Endothelial cell of umbilical vein (primary cell): Measurements from ENCODE around the gene HACE1. TPM values are rescaled to one million over a fixed set of nuclear protein-coding genes. Genes with fewer than 3 reads are reported as not detected.

ENCODE experiments used
- BruUV-seq: library from RNA; stranded (reverse); fragments of 400-500 nt; replicated peaks from 2 replicates; lab custom pipeline; 2021; lab: Mats Ljungman, UMichigan
- CTCF ChIA-PET: fragments of 300-600, 350-600 bp; sonication (Branson Sonifier 250); formaldehyde crosslinking; loops from one replicate; lab custom pipeline; 2021; ENCODE audit warnings: antibody characterized with exemption, inconsistent platforms; lab: Charles Lee
- POLR2A ChIA-PET: fragments of 300-600, 350-600 bp; sonication (Branson Sonifier 250); formaldehyde crosslinking; loops from one replicate; lab custom pipeline; 2021; ENCODE audit warnings: antibody characterized with exemption, inconsistent platforms; lab: Charles Lee
- DNase-seq: peaks from one replicate; pipeline ENCODE4 v3.0.0-alpha.2; 2011; ENCODE audit warnings: low read depth, low spot score
- FAIRE-seq: peaks from 2 replicates; lab custom pipeline; 2011; peaks lifted over from hg19 to GRCh38; lab: Jason Lieb, UNC
- H2AFZ ChIP-seq: 2 replicates; pipeline ENCODE4 v1.6.0; 2012; ENCODE audit warnings: low read depth, low read length, control low read depth, inconsistent platforms
- H3K27ac ChIP-seq: 2 replicates; pipeline ENCODE4 v1.5.1; 2011; ENCODE audit warnings: low read depth, mild to moderate bottlenecking, control low read depth, low read length, moderate library complexity; ENCODE audit not compliant: insufficient read depth
- H3K27me3 ChIP-seq, 2 experiments: 2 replicates each; pipeline versions ENCODE4 v1.6.0 to v1.6.1; 2011; ENCODE audit warnings: low read length in 2 of 2, mixed read lengths in 1 of 2; ENCODE audit not compliant: control insufficient read depth in 2 of 2, insufficient read depth in 2 of 2
- H3K36me3 ChIP-seq, 2 experiments: 2 replicates in 1 of 2; 3 replicates in 1 of 2; pipeline ENCODE4 v1.5.1; 2011; ENCODE audit warnings: low read length in 2 of 2, mild to moderate bottlenecking in 1 of 2, moderate library complexity in 1 of 2; ENCODE audit not compliant: control insufficient read depth in 2 of 2, insufficient read depth in 2 of 2; ENCODE audit errors: extremely low read depth in 1 of 2
- H3K4me1 ChIP-seq: 3 replicates; pipeline ENCODE4 v1.5.1; 2011; ENCODE audit warnings: mild to moderate bottlenecking, low read length; ENCODE audit not compliant: control insufficient read depth, insufficient read depth; ENCODE audit errors: extremely low read depth
- H3K4me2 ChIP-seq: 2 replicates; pipeline ENCODE4 v1.6.1; 2011; ENCODE audit warnings: low read length, control low read depth, mixed read lengths; ENCODE audit not compliant: insufficient read depth
- H3K4me3 ChIP-seq, 3 experiments: fragments of 200-600 bp in 1 of 3; sonication (generic), shearing (Covaris generic) in 1 of 3; replicated peaks in 1 of 3; 2 replicates each; pipeline ENCODE4 v1.5.1; 2011 to 2016; ENCODE audit warnings: control low read depth in 3 of 3, low read length in 3 of 3, mild to moderate bottlenecking in 2 of 3, inconsistent platforms in 1 of 3, low read depth in 1 of 3, moderate library complexity in 1 of 3; ENCODE audit not compliant: insufficient read depth in 1 of 3
- H3K79me2 ChIP-seq: 2 replicates; pipeline ENCODE4 v1.6.0; 2012; ENCODE audit warnings: low read length, inconsistent platforms; ENCODE audit not compliant: control insufficient read depth, insufficient read depth
- H3K9ac ChIP-seq: replicated peaks from 2 replicates; pipeline ENCODE3; 2011; ENCODE audit warnings: low read length, control low read depth; ENCODE audit not compliant: insufficient read depth; ENCODE audit errors: extremely low read depth
- H3K9me1 ChIP-seq: replicated peaks from 3 replicates; pipeline ENCODE4 v1.6.0; 2011; ENCODE audit warnings: mild to moderate bottlenecking, low read length; ENCODE audit not compliant: control insufficient read depth, insufficient read depth; ENCODE audit errors: extremely low read depth
- H3K9me3 ChIP-seq: replicated peaks from 2 replicates; pipeline ENCODE4 v1.5.1; 2012; ENCODE audit warnings: low read length, inconsistent platforms; ENCODE audit not compliant: control insufficient read depth, insufficient read depth
- H4K20me1 ChIP-seq: replicated peaks from 2 replicates; pipeline ENCODE3; 2011; ENCODE audit warnings: mild to moderate bottlenecking, low read length; ENCODE audit not compliant: control insufficient read depth, insufficient read depth; ENCODE audit errors: extremely low read depth
- CTCF ChIP-seq, 2 donors: IDR thresholded peaks; 1 replicate in 1 of 2; 2 replicates in 1 of 2; pipeline ENCODE4 v1.5.1; 2011; ENCODE audit warnings: low read length in 2 of 2, mild to moderate bottlenecking in 2 of 2, moderate library complexity in 2 of 2, control low read depth in 1 of 2, inconsistent platforms in 1 of 2, low read depth in 1 of 2; ENCODE audit not compliant: insufficient read depth in 1 of 2; ENCODE audit errors: extremely low read depth in 1 of 2
- EZH2 ChIP-seq: IDR thresholded peaks from 2 replicates; pipeline ENCODE4 v1.6.1; 2012; ENCODE audit warnings: borderline replicate concordance, low read depth, mild to moderate bottlenecking, moderate library complexity, low read length, inconsistent platforms; ENCODE audit not compliant: severe bottlenecking
- FOS ChIP-seq: IDR thresholded peaks from 2 replicates; pipeline ENCODE4 v1.6.1; 2011; ENCODE audit warnings: mild to moderate bottlenecking, low read length, moderate library complexity, borderline replicate concordance; ENCODE audit not compliant: insufficient read depth
- GATA2 ChIP-seq: IDR thresholded peaks from 2 replicates; pipeline ENCODE4 v1.7.0; 2011; ENCODE audit warnings: low read depth, mild to moderate bottlenecking, moderate library complexity, mixed read lengths, low read length; ENCODE audit not compliant: insufficient read length, insufficient read depth
- JUN ChIP-seq: IDR thresholded peaks from 2 replicates; pipeline ENCODE4 v1.6.1; 2011; ENCODE audit warnings: borderline replicate concordance, low read depth; ENCODE audit not compliant: insufficient read length, insufficient read depth
- MYC ChIP-seq: IDR thresholded peaks from one replicate; pipeline ENCODE4 v1.6.1; 2011; ENCODE audit warnings: mild to moderate bottlenecking, low read depth, low read length
- POLR2A ChIP-seq: IDR thresholded peaks from 2 replicates; pipeline ENCODE4 v1.6.1; 2012; ENCODE audit warnings: low read depth, mild to moderate bottlenecking, control low read depth, low read length
- POLR2AphosphoS5 ChIP-seq: IDR thresholded peaks from 2 replicates; pipeline ENCODE4 v1.6.1; 2012; ENCODE audit warnings: low read depth, mild to moderate bottlenecking, control low read depth, low read length, moderate library complexity; ENCODE audit not compliant: insufficient read depth
- dilution Hi-C: fragments of 300-500 bp; cut with MboI; formaldehyde crosslinking; loops from one replicate; pipeline ENCODE4 v1.15.0; 2019; ENCODE audit warnings: low sequenced_read_pairs; ENCODE audit not compliant: extremely low pct_ligation_motif_present
- intact Hi-C: fragments of 100-400 bp; cut with micrococcal nuclease; formaldehyde crosslinking; loops from one replicate; pipeline ENCODE4 v1.10.0; 2022
- polyA plus RNA-seq, 4 experiments: library from polyadenylated mRNA; depleted of rRNA in 3 of 4; stranded (reverse) in 3 of 4; unstranded in 1 of 4; fragments of >200 nt; gene quantifications; 2 replicates each; pipeline versions ENCODE4 v1.2.1 to v1.2.3, GENCODE V29; 2011 to 2012; ENCODE audit warnings: missing spikeins in 1 of 4
- total RNA-seq: library from RNA; stranded (reverse); gene quantifications from 2 replicates; pipeline ENCODE4 v1.2.3, GENCODE V29; 2021
- TF ChIP-seq, protein P1 (sequence below): IDR thresholded peaks from 2 replicates; pipeline ENCODE4 v1.6.1; 2011; ENCODE audit not compliant: insufficient read depth, insufficient read length

HACE1 gene
- total and polyA plus RNA-seq, 2 donors (not counting 3 experiments of a cell fraction or from before 2014, with no cell fraction given) = 4.9 to 14.8 TPM

DNA sequence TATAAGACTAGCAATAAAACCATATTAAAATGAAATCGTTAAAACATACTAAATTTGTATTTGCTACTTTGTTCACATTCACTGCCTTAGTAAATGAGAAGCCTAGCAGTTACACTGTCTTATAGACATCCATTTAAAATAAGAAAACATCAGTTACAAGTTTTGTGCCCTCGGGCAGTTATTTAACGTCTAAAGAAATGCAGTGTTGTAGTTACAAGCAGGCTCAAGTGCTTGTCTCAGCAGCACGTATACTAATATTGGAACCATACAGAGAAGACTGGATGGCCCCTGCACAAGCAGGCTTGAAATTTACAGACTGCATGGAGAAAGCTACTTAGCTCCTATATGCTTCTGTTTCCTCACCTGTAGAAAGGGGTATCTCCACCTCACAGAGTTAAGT, 93.1 kb downstream of the HACE1 start:
- dilution Hi-C loops (no loop called here), intact Hi-C loops (no loop called here)
- Histone ChIP-seq H3K9me1 (no peaks in the 10 kb centered on the region), H3K27me3 (no peaks in the 10 kb centered on the region), H3K4me3 (no peak overlapping the region), H3K27ac (no peak overlapping the region), H3K9me3 (no peaks in the 10 kb centered on the region), H3K79me2 (no peaks in the 10 kb centered on the region), H3K4me1 (peaks cover 7% of the 10 kb centered on the region), H3K4me2 (no peak overlapping the region), H3K9ac (no peak overlapping the region), H4K20me1 (no peaks in the 10 kb centered on the region), H3K36me3 (no peaks in the 10 kb centered on the region), H2AFZ (no peak overlapping the region)
- POLR2A ChIA-PET = no interaction called here
- TF ChIP-seq, protein P1, sequence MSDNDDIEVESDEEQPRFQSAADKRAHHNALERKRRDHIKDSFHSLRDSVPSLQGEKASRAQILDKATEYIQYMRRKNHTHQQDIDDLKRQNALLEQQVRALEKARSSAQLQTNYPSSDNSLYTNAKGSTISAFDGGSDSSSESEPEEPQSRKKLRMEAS = no peak
- TF ChIP-seq MYC (no peak), FOS (no peak), EZH2 (no peak), CTCF (IDR thresholded peaks at IDR 0.05; ENCODE audit: extremely low read depth in 1 of 2, insufficient read depth in 1 of 2, low read depth in 1 of 2, low read length in 2 of 2) (no peak), GATA2 (no peak), JUN (no peak), POLR2AphosphoS5 (no peak), POLR2A (no peak)
- BruUV-seq = no TSS peak
- CTCF ChIA-PET = interaction anchor here (1.0 to 3.7 kb wide), 5 partner anchors 14 to 235 kb away, joined by 4 to 35 read pairs (median 5); no protein-coding TSS in a partner anchor
- FAIRE-seq = no peak
- no peak for DNase-seq
